ENCODE measurements around the gene MRTFB.

MRTFB gene

GRCh38 chr16:14101415-14101814 is 30.3 kb downstream of the MRTFB start:
- no peak for ATAC-seq
- no peak for TF ChIP-seq OSR1 (CRISPR knock-in tag; IDR thresholded peaks at IDR 0.05)

GRCh38 chr16:14102925-14103720 is 32.0 kb downstream of the MRTFB start:
- ATAC-seq = no peak
- no peak for TF ChIP-seq ZNF565 (CRISPR knock-in tag; conservative IDR thresholded peaks at IDR 0.05; ENCODE audit: low read depth)
- no peak for TF ChIP-seq TSHZ2 (CRISPR knock-in tag; IDR thresholded peaks at IDR 0.05)
- no peak for TF ChIP-seq RARB (CRISPR knock-in tag; IDR thresholded peaks at IDR 0.05)
- TF ChIP-seq ESRRG (CRISPR knock-in tag; IDR thresholded peaks at IDR 0.05) = no peak
- no peak for TF ChIP-seq BACH2 (CRISPR knock-in tag; IDR thresholded peaks at IDR 0.05; ENCODE audit: borderline replicate concordance)
- no peak for TF ChIP-seq PATZ1 (CRISPR knock-in tag; IDR thresholded peaks at IDR 0.05; ENCODE audit: borderline replicate concordance)
- TF ChIP-seq ZFP30 (CRISPR knock-in tag; IDR thresholded peaks at IDR 0.05) = no peak
- no peak for TF ChIP-seq TCF4 (CRISPR knock-in tag; IDR thresholded peaks at IDR 0.05; ENCODE audit: borderline replicate concordance)
- TF ChIP-seq SNAI2 (CRISPR knock-in tag; IDR thresholded peaks at IDR 0.05) = no peak
- TF ChIP-seq CREB5 (CRISPR knock-in tag; IDR thresholded peaks at IDR 0.05; ENCODE audit: low read depth) = no peak
- TF ChIP-seq ARNTL (CRISPR knock-in tag; IDR thresholded peaks at IDR 0.05; ENCODE audit: borderline replicate concordance, low read depth) = no peak
- TF ChIP-seq OSR1 (CRISPR knock-in tag; IDR thresholded peaks at IDR 0.05) = no peak
- no peak for TF ChIP-seq ZNF70 (CRISPR knock-in tag; IDR thresholded peaks at IDR 0.05)
- TF ChIP-seq GLIS3 (CRISPR knock-in tag; IDR thresholded peaks at IDR 0.05) = no peak
- no peak for TF ChIP-seq PPARA (CRISPR knock-in tag; IDR thresholded peaks at IDR 0.05; ENCODE audit: borderline replicate concordance)
- no peak for TF ChIP-seq ZC3H10 (CRISPR knock-in tag; IDR thresholded peaks at IDR 0.05)
- TF ChIP-seq CSRNP3 (CRISPR knock-in tag; IDR thresholded peaks at IDR 0.05) = no peak
- TF ChIP-seq POU6F1 (CRISPR knock-in tag; IDR thresholded peaks at IDR 0.05; ENCODE audit: borderline replicate concordance, low read depth) = no peak
- TF ChIP-seq ZFP3 (CRISPR knock-in tag; IDR thresholded peaks at IDR 0.05) = no peak
- no peak for TF ChIP-seq CSDC2 (CRISPR knock-in tag; IDR thresholded peaks at IDR 0.05)

GRCh38 chr16:14104066-14104465 is 32.9 kb downstream of the MRTFB start:
- no peak for ATAC-seq
- TF ChIP-seq CSRNP3 (CRISPR knock-in tag; IDR thresholded peaks at IDR 0.05) (no peak), POU6F1 (CRISPR knock-in tag; IDR thresholded peaks at IDR 0.05; ENCODE audit: borderline replicate concordance, low read depth) (no peak), PATZ1 (CRISPR knock-in tag; IDR thresholded peaks at IDR 0.05; ENCODE audit: borderline replicate concordance) (no peak), PPARA (CRISPR knock-in tag; IDR thresholded peaks at IDR 0.05; ENCODE audit: borderline replicate concordance) (no peak), ESRRG (CRISPR knock-in tag; IDR thresholded peaks at IDR 0.05) (no peak), BACH2 (CRISPR knock-in tag; IDR thresholded peaks at IDR 0.05; ENCODE audit: borderline replicate concordance) (no peak), ZFP3 (CRISPR knock-in tag; IDR thresholded peaks at IDR 0.05) (no peak), ZFP30 (CRISPR knock-in tag; IDR thresholded peaks at IDR 0.05) (no peak), OSR1 (CRISPR knock-in tag; IDR thresholded peaks at IDR 0.05) (no peak), ZNF70 (CRISPR knock-in tag; IDR thresholded peaks at IDR 0.05) (no peak), CSDC2 (CRISPR knock-in tag; IDR thresholded peaks at IDR 0.05) (no peak), GLIS3 (CRISPR knock-in tag; IDR thresholded peaks at IDR 0.05) (no peak)
